Spinal cord (tissue), 10 donors: ENCODE results near the gene HLA-E. TPM values are rescaled to one million over a fixed set of nuclear protein-coding genes. Genes with fewer than 3 reads are reported as not detected.
"Not testable (repeated sequence)": the region's sequence is repeated elsewhere in the genome, so short reads cannot be mapped to it uniquely, and the experiment has no call there.

Experiments used
- DNase-seq, 6 donors: peaks; one replicate each; pipeline versions ENCODE4 v3.0.0 to v3.0.0-alpha.2; 2013 to 2015; ENCODE audit warnings: low spot score in 6 of 6, low read depth in 4 of 6
- H3K27ac ChIP-seq: one replicate; pipeline ENCODE4 v1.5.1; 2013; ENCODE audit warnings: low read depth, low read length, control low read depth
- H3K27me3 ChIP-seq: one replicate; pipeline ENCODE4 v1.6.1; 2013; ENCODE audit warnings: low read length; ENCODE audit not compliant: control insufficient read depth, insufficient read depth
- H3K36me3 ChIP-seq: one replicate; pipeline ENCODE4 v1.6.1; 2013; ENCODE audit warnings: low read length; ENCODE audit not compliant: control insufficient read depth, insufficient read depth
- H3K4me1 ChIP-seq: one replicate; pipeline ENCODE4 v1.6.1; 2013; ENCODE audit warnings: low read length; ENCODE audit not compliant: control insufficient read depth, insufficient read depth
- H3K4me3 ChIP-seq: one replicate; pipeline ENCODE4 v1.5.1; 2013; ENCODE audit warnings: low read depth, low read length, control low read depth
- H3K9me3 ChIP-seq: one replicate; pipeline ENCODE4 v1.6.1; 2013; ENCODE audit warnings: low read length; ENCODE audit not compliant: control insufficient read depth, insufficient read depth
- WGBS: methylation state at CpG from one replicate; pipeline ENCODE4 v1.1.5; 2013; ENCODE audit warnings: missing lambda C conversion rate; ENCODE audit not compliant: insufficient coverage; 5-methylcytosine and 5-hydroxymethylcytosine counted together
- polyA plus RNA-seq, 2 donors: library from polyadenylated mRNA; unstranded; fragments of 120-200 nt; gene quantifications; one replicate each; pipeline ENCODE4 v1.2.1, GENCODE V29; 2013; ENCODE audit not compliant: insufficient read length in 2 of 2
- total RNA-seq, 2 donors: library from RNA; depleted of rRNA in 1 of 2; stranded (reverse); fragments of 120-200 nt in 1 of 2; fragments of >200 nt in 1 of 2; gene quantifications; one replicate each; pipeline versions ENCODE4 v1.2.3 to v1.2.4, GENCODE V29; 2013 to 2014
- donor health status: healthy.

HLA-E gene
- total and polyA plus RNA-seq, 4 donors, result 78.9 to 173 (median 92.8) TPM

GRCh38 chr6:30475116-30475515, 14.2 kb upstream of the HLA-E start:
- not testable (repeated sequence) for H3K4me3 ChIP-seq, H3K9me3 ChIP-seq, H3K36me3 ChIP-seq, DNase-seq, H3K27ac ChIP-seq, H3K4me1 ChIP-seq
- peaks cover 17% of the 10 kb centered on the region for H3K27me3 ChIP-seq
- WGBS, result 85% methylated on average over 10 of the region's 26 CpGs

- H3K4me1 ChIP-seq, result peaks cover 14% of the 10 kb centered on the region
These were observed 8.7 kb upstream of the HLA-E start for GRCh38 chr6:30480536-30481156.

GRCh38 chr6:30481211-30481964, 7.9 kb upstream of the HLA-E start:
- Histone ChIP-seq H3K4me1 (peaks cover 14% of the 10 kb centered on the region), H3K27ac (no peak overlapping the region), H3K36me3 (no peaks in the 10 kb centered on the region), H3K27me3 (peaks cover 43% of the 10 kb centered on the region), H3K9me3 (no peaks in the 10 kb centered on the region), H3K4me3 (no peak overlapping the region)
- no peak for DNase-seq
- 4% methylated on average over 33 of the region's 33 CpGs for WGBS

More at GRCh38 chr6:30480536-30481156, 8.7 kb upstream of the HLA-E start:
- WGBS, result 15% methylated on average over 17 of the region's 18 CpGs
- H3K9me3 ChIP-seq, result no peaks in the 10 kb centered on the region
- no peak overlapping the region for H3K27ac ChIP-seq
- H3K36me3 ChIP-seq, result no peaks in the 10 kb centered on the region
- H3K4me3 ChIP-seq, result no peak overlapping the region
- H3K27me3 ChIP-seq, result peaks cover 43% of the 10 kb centered on the region
- no peak for DNase-seq

- WGBS, result 2% methylated on average over 14 of the region's 19 CpGs
- H3K36me3 ChIP-seq, H3K4me3 ChIP-seq, H3K27ac ChIP-seq, H3K9me3 ChIP-seq: not testable (repeated sequence)
- Histone ChIP-seq H3K27me3 (peaks cover 43% of the 10 kb centered on the region), H3K4me1 (peaks cover 14% of the 10 kb centered on the region)
- peak in 2 of 6 donors; percentile 78 to 84 for DNase-seq
These were observed 7.2 kb upstream of the HLA-E start for GRCh38 chr6:30481965-30482644.

GRCh38 chr6:30483677-30484279, 5.5 kb upstream of the HLA-E start:
- Histone ChIP-seq H3K9me3 (no peaks in the 10 kb centered on the region), H3K27me3 (peaks cover 46% of the 10 kb centered on the region), H3K27ac (no peak overlapping the region), H3K4me3 (no peak overlapping the region), H3K4me1 (peaks cover 14% of the 10 kb centered on the region), H3K36me3 (no peaks in the 10 kb centered on the region)
- peak in 2 of 6 donors; percentile 68 to 75 for DNase-seq
- 0% methylated on average over 1 of the region's 7 CpGs for WGBS

GRCh38 chr6:30485236-30485635, 4.1 kb upstream of the HLA-E start:
- no CpG with 5 or more reads among the region's 3 CpGs for WGBS
- no peak for DNase-seq
- no peak overlapping the region for H3K27ac ChIP-seq
- no peak overlapping the region for H3K4me3 ChIP-seq
- H3K36me3 ChIP-seq, result no peaks in the 10 kb centered on the region
- peaks cover 48% of the 10 kb centered on the region for H3K27me3 ChIP-seq
- H3K4me1 ChIP-seq, result peaks cover 27% of the 10 kb centered on the region
- H3K9me3 ChIP-seq, result no peaks in the 10 kb centered on the region

GRCh38 chr6:30487926-30488325, 1.4 kb upstream of the HLA-E start:
- Histone ChIP-seq H3K4me3 (no peak overlapping the region), H3K27me3 (peaks cover 32% of the 10 kb centered on the region), H3K9me3 (no peaks in the 10 kb centered on the region), H3K27ac (no peak overlapping the region), H3K4me1 (peaks cover 23% of the 10 kb centered on the region), H3K36me3 (peaks cover 9% of the 10 kb centered on the region)
- peak in 1 of 6 donors; percentile 27 for DNase-seq
- 45% methylated on average over 7 of the region's 9 CpGs for WGBS

- H3K4me3 ChIP-seq, DNase-seq, H3K36me3 ChIP-seq, H3K9me3 ChIP-seq: not testable (repeated sequence)
- peaks cover 23% of the 10 kb centered on the region for H3K4me1 ChIP-seq
- H3K27ac ChIP-seq, result peak overlapping the region; percentile 96
- peaks cover 26% of the 10 kb centered on the region for H3K27me3 ChIP-seq
- WGBS, result 67% methylated on average over 1 of the region's 6 CpGs
These were observed 620 bp upstream of the HLA-E start for GRCh38 chr6:30488697-30489080.

GRCh38 chr6:30490026-30490876, 942 bp downstream of the HLA-E start:
- Histone ChIP-seq H3K4me1 (peaks cover 23% of the 10 kb centered on the region), H3K4me3 (peak overlapping the region; percentile 88), H3K36me3 (peaks cover 9% of the 10 kb centered on the region), H3K9me3 (no peaks in the 10 kb centered on the region), H3K27ac (peak overlapping the region; percentile 96), H3K27me3 (peaks cover 25% of the 10 kb centered on the region)
- DNase-seq, result peak in 1 of 6 donors; percentile 52
- WGBS, result 13% methylated on average over 37 of the region's 38 CpGs
